ENCODE data around the gene PDE4A.
A peak's percentile ranks its signal among the peaks of the same experiment; 100 is the strongest.

The PDE4A gene

DNA sequence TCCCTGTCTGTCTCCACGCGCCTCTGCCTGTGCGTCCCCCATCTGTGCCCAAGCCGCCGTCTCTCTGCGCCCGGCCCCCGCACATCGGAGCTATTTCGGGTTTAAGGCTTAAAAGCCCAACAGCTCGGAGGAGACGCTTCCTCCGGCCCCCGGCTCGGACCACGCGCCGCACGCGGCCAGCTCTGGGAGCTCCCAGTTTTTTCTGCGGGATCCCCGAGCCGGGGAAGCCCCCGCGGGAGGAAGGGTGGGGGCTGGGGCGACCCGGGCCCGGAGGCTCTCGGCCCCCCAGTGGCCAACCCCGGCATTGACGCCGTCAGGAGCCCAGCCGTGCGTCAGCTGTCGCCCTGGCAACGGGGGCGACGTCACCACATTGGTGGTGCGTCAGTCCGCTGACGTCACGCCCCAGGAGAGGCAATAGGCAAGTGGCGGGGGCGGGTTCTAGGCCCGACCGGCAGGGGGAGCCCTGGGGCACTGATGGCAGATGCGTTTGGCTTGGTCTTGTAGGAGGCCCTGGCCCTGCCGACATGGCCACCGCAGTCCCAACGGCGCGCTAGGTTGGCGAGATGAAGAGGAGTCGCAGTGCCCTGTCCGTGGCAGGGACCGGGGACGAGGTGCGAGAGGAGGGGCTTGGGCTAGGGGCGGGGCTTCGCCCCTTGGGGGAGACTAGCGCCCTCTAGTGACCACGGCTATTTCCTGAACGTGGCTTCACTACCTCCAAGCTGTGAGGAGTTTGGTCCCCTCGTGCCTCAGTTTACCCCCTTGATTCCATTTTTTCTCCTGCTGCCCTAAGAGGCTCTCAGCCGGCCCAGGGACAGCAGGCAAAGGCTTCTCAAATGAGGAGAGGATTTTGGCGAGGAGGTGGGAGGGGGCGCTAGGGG lies 3.7 kb upstream of the PDE4A start:
- peak; percentile 90 to 94 for DNase-seq (ENCODE audit: low read depth in 2 of 2)
- TF ChIP-seq CTCF (IDR thresholded peaks at IDR 0.05; ENCODE audit: low read depth, low read length): peak; percentile 63
- peak overlapping the region; percentile 63 to 68 for H3K4me3 ChIP-seq (replicated peaks in 1 of 2; ENCODE audit: low read depth in 2 of 2, low read length in 2 of 2)

GRCh38 chr19:10417541-10418234 lies 2.6 kb upstream of the PDE4A start:
- H3K4me3 ChIP-seq (replicated peaks in 1 of 2; ENCODE audit: low read depth in 2 of 2, low read length in 2 of 2): no peak overlapping the region
- no peak for DNase-seq (ENCODE audit: low read depth in 2 of 2)
- TF ChIP-seq CTCF (IDR thresholded peaks at IDR 0.05; ENCODE audit: low read depth, low read length): no peak

DNA sequence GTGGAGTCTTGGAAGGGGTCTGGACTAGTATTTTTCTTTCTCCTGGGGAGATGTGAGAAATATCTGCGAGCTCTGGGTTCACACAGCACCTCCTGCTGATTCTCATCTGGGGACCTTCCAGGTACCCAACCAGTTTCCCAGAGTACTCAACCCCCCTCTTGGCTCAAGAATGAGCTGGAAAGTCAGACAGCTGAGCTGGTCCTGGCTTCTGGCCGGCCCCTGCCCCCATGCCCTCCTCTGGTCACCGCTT lies 2.2 kb upstream of the PDE4A start:
- TF ChIP-seq CTCF (IDR thresholded peaks at IDR 0.05; ENCODE audit: low read depth, low read length): no peak
- no peak overlapping the region for H3K4me3 ChIP-seq (replicated peaks in 1 of 2; ENCODE audit: low read depth in 2 of 2, low read length in 2 of 2)

GRCh38 chr19:10418485-10419199 lies 1.7 kb upstream of the PDE4A start:
- TF ChIP-seq CTCF (IDR thresholded peaks at IDR 0.05; ENCODE audit: low read depth, low read length): no peak
- H3K4me3 ChIP-seq (replicated peaks in 1 of 2; ENCODE audit: low read depth in 2 of 2, low read length in 2 of 2): no peak overlapping the region
- DNase-seq (ENCODE audit: low read depth in 2 of 2): no peak

More for the DNA sequence above, 2.2 kb upstream of the PDE4A start:
- DNase-seq (ENCODE audit: low read depth in 2 of 2): no peak

DNA sequence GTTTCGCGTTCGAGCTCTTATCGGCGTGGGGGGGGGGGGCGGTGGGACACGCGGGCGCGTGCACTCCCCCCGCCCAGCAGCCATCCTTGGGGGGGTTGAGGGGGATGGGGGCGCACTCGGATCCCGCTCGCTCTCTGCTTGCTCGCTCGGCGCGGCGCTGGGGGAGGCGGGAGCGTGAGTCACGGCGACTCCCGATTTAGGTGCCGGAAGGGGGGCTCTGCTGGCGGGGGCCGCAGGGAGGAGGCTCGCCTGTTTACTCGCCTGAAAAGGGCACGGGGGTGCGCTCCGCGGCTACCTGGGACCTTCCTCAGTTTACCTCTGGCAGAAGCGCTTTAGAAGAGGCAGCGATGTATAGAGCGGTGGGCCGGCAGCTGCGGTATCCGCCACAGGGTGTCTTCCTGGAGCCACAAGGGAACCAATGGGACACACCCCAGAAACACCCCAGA lies 1.1 kb upstream of the PDE4A start:
- no peak for TF ChIP-seq CTCF (IDR thresholded peaks at IDR 0.05; ENCODE audit: low read depth, low read length)
- H3K4me3 ChIP-seq (replicated peaks in 1 of 2; ENCODE audit: low read depth in 2 of 2, low read length in 2 of 2): peak overlapping the region; percentile 17 to 32
- DNase-seq (ENCODE audit: low read depth in 2 of 2): no peak

GRCh38 chr19:10419646-10420443 lies 493 bp upstream of the PDE4A start:
- peak overlapping the region; percentile 38 to 45 for H3K4me3 ChIP-seq (replicated peaks in 1 of 2; ENCODE audit: low read depth in 2 of 2, low read length in 2 of 2)
- peak; percentile 46 to 61 for DNase-seq (ENCODE audit: low read depth in 2 of 2)
- no peak for TF ChIP-seq CTCF (IDR thresholded peaks at IDR 0.05; ENCODE audit: low read depth, low read length)
